ENCODE data around the gene GUCA1A. TPM values are rescaled to one million over a fixed set of nuclear protein-coding genes. Genes with fewer than 3 reads are reported as not detected.

Gene GUCA1A
- total RNA-seq, 1 experiment from 2014 or later, result 17.2 TPM

GRCh38 chr6:42136508-42137193, 36.5 kb upstream of the GUCA1A start:
- H3K4me2 ChIP-seq (ENCODE audit: insufficient read depth, insufficient read length, low read length), result peak overlapping the region; percentile 44
- whole genome bisulfite sequencing (ENCODE audit: extremely low coverage, insufficient read length, low lambda C conversion rate), result no CpG with 5 or more reads among the region's 14 CpGs
- H3K4ac ChIP-seq (ENCODE audit: low read depth, low read length), result no peak overlapping the region
- H3K27me3 Mint-ChIP-seq (ENCODE audit: low read depth), result peaks cover 1% of the 10 kb centered on the region; the same call in 1 of the 2 replicates
- peaks cover 7% of the 10 kb centered on the region for H3K23me2 ChIP-seq (ENCODE audit: insufficient read length, low read depth, low read length, poor library complexity, severe bottlenecking)
- no peak overlapping the region for H2BK15ac ChIP-seq (ENCODE audit: low read depth, low read length)
- H3K79me1 ChIP-seq (ENCODE audit: insufficient read depth, low read depth, low read length, poor library complexity, severe bottlenecking), result no peaks in the 10 kb centered on the region
- no peak overlapping the region for H2BK20ac ChIP-seq (ENCODE audit: low read depth, low read length, poor library complexity, severe bottlenecking)
- no peaks in the 10 kb centered on the region for H3K27me3 ChIP-seq (ENCODE audit: insufficient read depth, low read length)
- H2BK12ac ChIP-seq (ENCODE audit: insufficient read length, low read depth, low read length), result peak overlapping the region; percentile 43
- peak overlapping the region; percentile 91 for H3K27ac ChIP-seq (ENCODE audit: insufficient read length, low read depth, low read length)
- H3K27ac Mint-ChIP-seq, result peak overlapping the region; percentile 98 to 99 (median 99)
- peaks cover 14 to 42% (median 29%) of the 10 kb centered on the region in 3 experiments for H3K36me3 Mint-ChIP-seq (ENCODE audit: insufficient read depth in 1 of 3, low read depth in 3 of 3)
- peak overlapping the region; percentile 26 for H2BK5ac ChIP-seq (ENCODE audit: insufficient read length, low read length)
- H2BK120ac ChIP-seq (ENCODE audit: low read depth, low read length, poor library complexity, severe bottlenecking), result peak overlapping the region; percentile 82
- H3T11ph ChIP-seq (ENCODE audit: low read length), result no peak overlapping the region
- H3K4me1 ChIP-seq (ENCODE audit: insufficient read depth, low read length), result peaks cover 21% of the 10 kb centered on the region
- H3K9ac ChIP-seq (ENCODE audit: extremely low read depth, insufficient read length, low read length), result peak overlapping the region; percentile 42
- no peak overlapping the region for H3K56ac ChIP-seq (ENCODE audit: insufficient read length, low read depth, low read length)
- no peak overlapping the region for H3K23ac ChIP-seq (ENCODE audit: insufficient read length, low read depth, low read length)
- no peak overlapping the region; the same call in 1 of the 2 replicates for H3K14ac ChIP-seq (ENCODE audit: insufficient read depth, low read length)
- peaks cover 0 to 3% of the 10 kb centered on the region in 2 experiments; a peak in 1 of 5 replicates for H3K9me3 Mint-ChIP-seq
- H2AFZ ChIP-seq (ENCODE audit: low read length), result no peak overlapping the region
- peak overlapping the region; percentile 9 for H4K5ac ChIP-seq (ENCODE audit: insufficient read length, low read depth, low read length)
- peaks cover 22% of the 10 kb centered on the region; the same call in 1 of the 2 replicates for H3K79me2 ChIP-seq (ENCODE audit: insufficient read depth, low read length)
- peak overlapping the region; percentile 45 to 56 for H3K4me3 Mint-ChIP-seq
- peak; percentile 68 for TF ChIP-seq CTCF (conservative IDR thresholded peaks at IDR 0.05)
- DNase-seq, result peak; percentile 89
- no peak overlapping the region for H4K8ac ChIP-seq (replicated peaks; ENCODE audit: insufficient read length, low read depth, low read length)
- H3K18ac ChIP-seq (ENCODE audit: insufficient read length, low read depth, low read length), result peak overlapping the region; percentile 16
- peak overlapping the region; percentile 15 for H2AK5ac ChIP-seq (ENCODE audit: insufficient read length, low read length)
- H3K9me3 ChIP-seq (ENCODE audit: control insufficient read depth, low read depth, low read length), result no peaks in the 10 kb centered on the region
- H4K20me1 ChIP-seq (ENCODE audit: control insufficient read depth, insufficient read depth, insufficient read length), result no peaks in the 10 kb centered on the region
- no peak overlapping the region for H4K91ac ChIP-seq (ENCODE audit: insufficient read length, low read depth, low read length)
- H3K4me1 Mint-ChIP-seq, result peaks cover 75 to 77% of the 10 kb centered on the region in 2 experiments
